Panc1 (cell line): Measurements from ENCODE around the gene ATRNL1. TPM values are rescaled to one million over a fixed set of nuclear protein-coding genes. Genes with fewer than 3 reads are reported as not detected.

Experiments
- ATAC-seq: fragments of 200-7000 bp; cut with Tn5 transposase; 2 replicates; pipeline ENCODE4 v1.9.1; 2020; ENCODE audit warnings: mild to moderate bottlenecking, moderate library complexity
- BruUV-seq: library from RNA; stranded (reverse); fragments of 400-500 nt; replicated peaks from 2 replicates; lab custom pipeline; 2021; lab: Mats Ljungman, UMichigan
- CTCF ChIA-PET: fragments of 300-600 bp; sonication (Branson Sonifier 250); formaldehyde crosslinking; loops from one replicate; lab custom pipeline; 2022; ENCODE audit warnings: antibody characterized with exemption; lab: Charles Lee
- POLR2A ChIA-PET: fragments of 300-600 bp; sonication (Branson Sonifier 250); formaldehyde crosslinking; loops from one replicate; lab custom pipeline; 2022; ENCODE audit warnings: antibody characterized with exemption; lab: Charles Lee
- DNase-seq: peaks from one replicate; pipeline ENCODE4 v3.0.0-alpha.2; 2010; ENCODE audit warnings: low read depth, low spot score
- H3K27ac ChIP-seq: 2 replicates; pipeline ENCODE4 v1.5.1; 2011; ENCODE audit warnings: mild to moderate bottlenecking, low read length, inconsistent platforms
- H3K27me3 ChIP-seq: fragments of 200-500 bp; sonication (Bioruptor generic); 2 replicates; pipeline ENCODE4 v1.6.0; 2014; ENCODE audit warnings: low read length, inconsistent platforms; ENCODE audit not compliant: control insufficient read depth, insufficient read depth
- H3K36me3 ChIP-seq: fragments of 200-500 bp; sonication (Bioruptor generic); 2 replicates; pipeline ENCODE4 v1.5.1; 2014; ENCODE audit warnings: inconsistent platforms, mild to moderate bottlenecking, low read length, moderate library complexity; ENCODE audit not compliant: control insufficient read depth, insufficient read depth
- H3K4me1 ChIP-seq: 2 replicates; pipeline ENCODE4 v1.5.1; 2011; ENCODE audit warnings: inconsistent platforms, mild to moderate bottlenecking, low read length, moderate library complexity; ENCODE audit not compliant: control insufficient read depth, insufficient read depth
- H3K4me3 ChIP-seq, 2 experiments: 2 replicates each; pipeline ENCODE4 v1.5.1; 2011 to 2012; ENCODE audit warnings: low read depth in 2 of 2, low read length in 2 of 2, mild to moderate bottlenecking in 2 of 2, inconsistent platforms in 1 of 2, moderate library complexity in 1 of 2
- H3K9me3 ChIP-seq: fragments of 200-500 bp; sonication (Bioruptor generic); 2 replicates; pipeline ENCODE4 v1.5.1; 2014; ENCODE audit warnings: low read depth, mild to moderate bottlenecking, inconsistent platforms, low read length, moderate library complexity; ENCODE audit not compliant: control insufficient read depth, insufficient read depth
- CTCF ChIP-seq: fragments of 450-650 bp; IDR thresholded peaks from 2 replicates; pipeline ENCODE4 v1.5.1; 2017; ENCODE audit warnings: mild to moderate bottlenecking
- POLR2AphosphoS5 ChIP-seq: IDR thresholded peaks from 2 replicates; pipeline ENCODE4 v1.6.1; 2012; ENCODE audit warnings: mild to moderate bottlenecking, low read depth, low read length, moderate library complexity
- REST ChIP-seq, 2 experiments: IDR thresholded peaks; 2 replicates each; pipeline ENCODE4 v1.6.1; 2011 to 2012; ENCODE audit warnings: low read depth in 2 of 2, control low read depth in 1 of 2, low read length in 1 of 2, mild to moderate bottlenecking in 1 of 2, moderate library complexity in 1 of 2; ENCODE audit not compliant: insufficient read depth in 1 of 2
- SIN3A ChIP-seq: IDR thresholded peaks from 2 replicates; pipeline ENCODE4 v1.6.1; 2012; ENCODE audit warnings: low read depth, mild to moderate bottlenecking, low read length, moderate library complexity, borderline replicate concordance; ENCODE audit not compliant: insufficient read depth
- TCF7L2 ChIP-seq: IDR thresholded peaks from 2 replicates; pipeline ENCODE4 v1.6.1; 2011; ENCODE audit warnings: mild to moderate bottlenecking, low read depth, low read length, inconsistent platforms
- in situ Hi-C: cut with HindIII; loops from 2 replicates; pipeline ENCODE4 v1.10.0; 2016; ENCODE audit warnings: low sequenced_read_pairs, low pct_unique_long_range_greater_than_20kb
- intact Hi-C: fragments of 100-400 bp; cut with micrococcal nuclease; formaldehyde crosslinking; loops from one replicate; pipeline ENCODE4 v1.10.0; 2022; ENCODE audit not compliant: unreplicated experiment
- total RNA-seq: library from RNA; stranded (reverse); gene quantifications from one replicate; pipeline ENCODE4 v1.2.1, GENCODE V29; 2021; ENCODE audit not compliant: unreplicated experiment

The ATRNL1 gene
- total RNA-seq, 1 experiment from 2014 or later: 17.1 TPM

GRCh38 chr10:115980470-115980869 lies 887.3 kb downstream of the ATRNL1 start:
- ATAC-seq: no peak
- TF ChIP-seq REST (IDR thresholded peaks at IDR 0.05; ENCODE audit: insufficient read depth in 1 of 2, low read depth in 2 of 2, low read length in 1 of 2) (no peak), POLR2AphosphoS5 (no peak), TCF7L2 (no peak), CTCF (no peak), SIN3A (no peak)
- intact Hi-C loops: no loop called here
- H3K9me3 ChIP-seq: no peaks in the 10 kb centered on the region
- ChIA-PET POLR2A (no interaction called here), CTCF (no interaction called here)
- no peaks in the 10 kb centered on the region for H3K36me3 ChIP-seq
- DNase-seq: no peak
- no TSS peak for BruUV-seq
- H3K4me3 ChIP-seq: no peak overlapping the region
- no peaks in the 10 kb centered on the region for H3K4me1 ChIP-seq
- in situ Hi-C loops: no loop called here
- no peak overlapping the region for H3K27ac ChIP-seq
- no peaks in the 10 kb centered on the region; the same call in 1 of the 2 replicates for H3K27me3 ChIP-seq

GRCh38 chr10:115981081-115981480 lies 887.9 kb downstream of the ATRNL1 start:
- no peaks in the 10 kb centered on the region for H3K9me3 ChIP-seq
- ATAC-seq (no peak), DNase-seq (no peak)
- no peak overlapping the region for H3K4me3 ChIP-seq
- POLR2A ChIA-PET: no interaction called here
- BruUV-seq: no TSS peak
- CTCF ChIA-PET: no interaction called here
- intact Hi-C loops (no loop called here), in situ Hi-C loops (no loop called here)
- no peak for TF ChIP-seq TCF7L2
- TF ChIP-seq REST (IDR thresholded peaks at IDR 0.05; ENCODE audit: insufficient read depth in 1 of 2, low read depth in 2 of 2, low read length in 1 of 2): no peak
- TF ChIP-seq POLR2AphosphoS5: no peak
- TF ChIP-seq CTCF: no peak
- no peak for TF ChIP-seq SIN3A
- no peaks in the 10 kb centered on the region for H3K4me1 ChIP-seq
- H3K36me3 ChIP-seq: no peaks in the 10 kb centered on the region
- no peaks in the 10 kb centered on the region; the same call in 1 of the 2 replicates for H3K27me3 ChIP-seq
- H3K27ac ChIP-seq: no peak overlapping the region
